ENCODE measurements around the gene SIK2. TPM values are rescaled to one million over a fixed set of nuclear protein-coding genes. Genes with fewer than 3 reads are reported as not detected.

Gene SIK2
- total and polyA plus RNA-seq, 4 experiments from 2014 or later: 0.04 to 13.8 (median 6.6) TPM

DNA sequence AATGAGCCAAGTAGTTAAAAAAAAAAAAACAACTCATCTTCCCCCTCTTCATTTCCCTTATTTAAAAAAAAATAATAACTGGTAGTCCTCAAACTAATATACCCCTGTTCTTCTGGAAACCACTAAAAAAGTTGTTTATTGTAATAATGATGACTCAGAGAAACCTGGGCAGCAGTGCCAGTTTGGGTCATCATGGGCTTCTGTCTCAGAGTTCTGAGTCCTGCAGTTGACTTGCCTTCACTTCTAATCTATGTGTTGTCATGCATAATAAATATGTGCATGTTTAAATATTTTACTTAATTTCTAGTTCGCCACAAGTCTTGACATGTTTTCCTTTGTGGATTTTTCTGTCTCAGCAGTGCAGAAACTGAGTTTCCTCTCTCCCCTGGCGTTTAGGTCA, 117.1 kb downstream of the SIK2 start:
- Histone ChIP-seq H3K4me1 (ENCODE audit: insufficient read depth, low read length) (no peaks in the 10 kb centered on the region), H3K27me3 (ENCODE audit: insufficient read depth, low read length) (no peaks in the 10 kb centered on the region), H3K36me3 (ENCODE audit: insufficient read depth, low read length) (peaks cover 40% of the 10 kb centered on the region), H3K9me3 (ENCODE audit: control insufficient read depth in 1 of 2, low read length in 2 of 2) (no peaks in the 10 kb centered on the region), H3K4me3 (ENCODE audit: low read length in 2 of 2) (no peak overlapping the region), H3K27ac (ENCODE audit: low read depth, low read length) (no peak overlapping the region)
- Mint-ChIP-seq H3K4me1 (peaks cover 0 to 9% (median 3%) of the 10 kb centered on the region in 4 donors), H3K4me3 (no peak overlapping the region), H3K27me3 (no peaks in the 10 kb centered on the region), H3K36me3 (peaks cover 53 to 75% of the 10 kb centered on the region in 2 donors), H3K27ac (peak overlapping the region in 1 of 7 donors; percentile 2), H3K9me3 (no peaks in the 10 kb centered on the region)
- ChIA-PET CTCF (ENCODE audit: partially characterized antibody) (interaction anchor here (1.5 kb wide), 1 partner anchor 58 kb away, joined by 5 read pairs; no protein-coding TSS in a partner anchor), POLR2A (ENCODE audit: partially characterized antibody) (no interaction called here)
- DNase-seq: no peak
- intact Hi-C loops (cut with micrococcal nuclease): no loop called here

DNA sequence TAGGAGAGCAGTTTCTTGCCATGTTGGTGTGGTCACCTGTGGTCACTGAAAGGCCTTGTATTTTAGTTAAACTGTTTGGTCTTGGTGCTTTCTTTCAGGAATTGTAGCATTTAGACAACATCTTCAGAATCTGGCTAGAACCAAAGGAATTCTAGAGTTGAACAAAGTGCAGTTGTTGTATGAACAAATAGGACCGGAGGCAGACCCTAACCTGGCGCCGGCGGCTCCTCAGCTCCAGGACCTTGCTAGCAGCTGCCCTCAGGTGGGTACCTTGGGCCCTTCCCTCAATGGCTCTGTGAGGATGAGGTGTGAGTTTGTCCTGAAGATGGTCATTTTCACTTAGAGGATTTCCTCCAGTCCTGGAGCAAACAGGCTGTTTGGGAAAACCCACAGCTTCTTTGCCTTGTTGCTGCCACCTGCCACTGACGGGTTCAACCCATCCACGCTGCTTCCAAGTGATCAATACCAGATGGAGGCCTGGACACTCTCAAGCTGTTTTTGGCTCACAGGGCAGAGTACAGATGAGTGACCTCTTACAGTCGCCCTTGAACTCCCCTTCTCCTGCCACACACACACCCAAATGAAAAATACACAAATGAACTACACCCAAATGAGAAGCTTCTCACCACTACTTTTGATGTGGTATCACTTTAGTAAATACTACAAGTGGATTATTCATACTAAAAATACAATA, 118.7 kb downstream of the SIK2 start:
- POLR2A ChIA-PET (ENCODE audit: partially characterized antibody): interaction anchor here (1.0 kb wide), 1 partner anchor 12 kb away, joined by 3 read pairs; no protein-coding TSS in a partner anchor
- H3K4me1 ChIP-seq (ENCODE audit: insufficient read depth, low read length): no peaks in the 10 kb centered on the region
- intact Hi-C loops (cut with micrococcal nuclease): no loop called here
- Mint-ChIP-seq H3K27ac (peak overlapping the region in 1 of 7 donors; percentile 75), H3K4me3 (no peak overlapping the region), H3K9me3 (no peaks in the 10 kb centered on the region), H3K36me3 (peaks cover 49 to 76% of the 10 kb centered on the region in 2 donors), H3K27me3 (no peaks in the 10 kb centered on the region), H3K4me1 (peaks cover 0 to 9% (median 3%) of the 10 kb centered on the region in 4 donors)
- no peak for DNase-seq
- H3K27ac ChIP-seq (ENCODE audit: low read depth, low read length): no peak overlapping the region
- CTCF ChIA-PET (ENCODE audit: partially characterized antibody): interaction anchor here (1.5 to 1.9 kb wide), 2 partner anchors 56 to 116 kb away, joined by 4 to 5 read pairs; no protein-coding TSS in a partner anchor
- no peaks in the 10 kb centered on the region for H3K27me3 ChIP-seq (ENCODE audit: insufficient read depth, low read length)
- H3K9me3 ChIP-seq (ENCODE audit: control insufficient read depth in 1 of 2, low read length in 2 of 2): no peaks in the 10 kb centered on the region
- H3K4me3 ChIP-seq (ENCODE audit: low read length in 2 of 2): no peak overlapping the region
- H3K36me3 ChIP-seq (ENCODE audit: insufficient read depth, low read length): peaks cover 48% of the 10 kb centered on the region

DNA sequence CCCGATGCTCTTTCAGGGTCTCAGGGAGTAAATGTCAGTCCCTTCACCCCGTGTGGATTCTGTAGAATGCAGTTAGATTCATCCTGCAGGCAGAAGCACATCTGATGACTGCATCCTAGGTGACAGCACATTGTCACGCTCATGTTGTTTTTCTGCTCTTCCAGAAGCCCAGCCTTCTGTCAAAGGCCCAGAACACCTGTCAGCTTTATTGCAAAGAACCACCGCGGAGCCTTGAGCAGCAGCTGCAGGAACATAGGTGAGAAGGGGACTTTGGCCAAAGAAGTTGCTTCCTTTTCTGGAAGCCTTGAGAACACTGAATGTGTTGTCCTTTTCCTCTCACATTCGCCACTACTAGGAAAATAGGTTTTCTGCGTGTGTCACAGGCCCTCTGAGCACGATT, 120.3 kb downstream of the SIK2 start:
- Mint-ChIP-seq H3K4me1 (peaks cover 0 to 2% (median under 1%) of the 10 kb centered on the region in 4 donors), H3K9me3 (peaks cover 0 to 2% (median 0%) of the 10 kb centered on the region in 8 donors), H3K36me3 (peaks cover 42 to 79% of the 10 kb centered on the region in 2 donors), H3K27me3 (no peaks in the 10 kb centered on the region), H3K4me3 (no peak overlapping the region), H3K27ac (peak overlapping the region in 1 of 7 donors; percentile 15)
- no peaks in the 10 kb centered on the region for H3K9me3 ChIP-seq (ENCODE audit: control insufficient read depth in 1 of 2, low read length in 2 of 2)
- intact Hi-C loops (cut with micrococcal nuclease): no loop called here
- H3K4me1 ChIP-seq (ENCODE audit: insufficient read depth, low read length): no peaks in the 10 kb centered on the region
- no peaks in the 10 kb centered on the region for H3K27me3 ChIP-seq (ENCODE audit: insufficient read depth, low read length)
- H3K36me3 ChIP-seq (ENCODE audit: insufficient read depth, low read length): peaks cover 48% of the 10 kb centered on the region
- no peak overlapping the region for H3K27ac ChIP-seq (ENCODE audit: low read depth, low read length)
- no peak for DNase-seq
- no peak overlapping the region for H3K4me3 ChIP-seq (ENCODE audit: low read length in 2 of 2)
- POLR2A ChIA-PET (ENCODE audit: partially characterized antibody): no interaction called here
- CTCF ChIA-PET (ENCODE audit: partially characterized antibody): interaction anchor here (1.9 kb wide), 1 partner anchor 118 kb away, joined by 4 read pairs; no protein-coding TSS in a partner anchor

DNA sequence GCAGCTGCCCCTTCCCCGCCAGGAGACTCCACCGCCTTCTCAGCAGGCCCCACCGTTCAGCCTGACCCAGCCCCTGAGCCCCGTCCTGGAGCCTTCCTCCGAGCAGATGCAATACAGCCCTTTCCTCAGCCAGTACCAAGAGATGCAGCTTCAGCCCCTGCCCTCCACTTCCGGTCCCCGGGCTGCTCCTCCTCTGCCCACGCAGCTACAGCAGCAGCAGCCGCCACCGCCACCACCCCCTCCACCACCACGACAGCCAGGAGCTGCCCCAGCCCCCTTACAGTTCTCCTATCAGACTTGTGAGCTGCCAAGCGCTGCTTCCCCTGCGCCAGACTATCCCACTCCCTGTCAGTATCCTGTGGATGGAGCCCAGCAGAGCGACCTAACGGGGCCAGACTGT, 121.3 kb downstream of the SIK2 start:
- H3K27me3 Mint-ChIP-seq: no peaks in the 10 kb centered on the region
- peak overlapping the region in 2 of 7 donors; percentile 25 to 37 for H3K27ac Mint-ChIP-seq
- Histone ChIP-seq H3K27me3 (ENCODE audit: insufficient read depth, low read length) (no peaks in the 10 kb centered on the region), H3K36me3 (ENCODE audit: insufficient read depth, low read length) (peaks cover 48% of the 10 kb centered on the region), H3K27ac (ENCODE audit: low read depth, low read length) (no peak overlapping the region), H3K4me1 (ENCODE audit: insufficient read depth, low read length) (no peaks in the 10 kb centered on the region), H3K4me3 (ENCODE audit: low read length in 2 of 2) (no peak overlapping the region), H3K9me3 (ENCODE audit: control insufficient read depth in 1 of 2, low read length in 2 of 2) (no peaks in the 10 kb centered on the region)
- DNase-seq: no peak
- H3K4me1 Mint-ChIP-seq: no peaks in the 10 kb centered on the region
- H3K4me3 Mint-ChIP-seq: no peak overlapping the region
- intact Hi-C loops (cut with micrococcal nuclease): no loop called here
- peaks cover 0 to 2% (median 0%) of the 10 kb centered on the region in 8 donors for H3K9me3 Mint-ChIP-seq
- POLR2A ChIA-PET (ENCODE audit: partially characterized antibody): no interaction called here
- CTCF ChIA-PET (ENCODE audit: partially characterized antibody): no interaction called here
- peaks cover 38 to 77% of the 10 kb centered on the region in 2 donors for H3K36me3 Mint-ChIP-seq

DNA sequence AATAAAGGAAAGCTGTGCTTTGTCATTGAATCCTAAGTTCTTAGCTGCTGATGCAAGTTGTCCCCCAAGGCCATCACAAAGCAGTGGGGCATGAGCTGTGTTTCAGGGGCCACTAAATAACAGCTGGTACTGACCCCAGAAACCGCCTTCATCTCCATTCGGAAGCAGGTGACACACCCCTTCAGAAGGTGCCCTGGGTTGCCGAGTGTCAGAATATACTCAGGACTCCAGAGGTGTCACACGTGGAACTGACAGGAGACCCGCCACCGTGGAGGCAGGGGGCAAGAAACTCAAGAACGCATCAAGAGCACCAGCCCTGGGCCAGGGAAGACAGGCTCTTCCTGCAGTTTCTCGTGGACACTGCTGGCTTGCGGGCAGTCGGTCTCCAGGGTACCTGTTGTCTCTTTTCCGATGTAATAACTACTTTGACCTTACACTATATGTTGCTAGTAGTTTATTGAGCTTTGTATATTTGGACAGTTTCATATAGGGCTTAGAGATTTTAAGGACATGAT, 122.4 kb downstream of the SIK2 start:
- CTCF ChIA-PET (ENCODE audit: partially characterized antibody): interaction anchor here (1.0 kb wide), 1 partner anchor 159 kb away, joined by 3 read pairs; no protein-coding TSS in a partner anchor
- POLR2A ChIA-PET (ENCODE audit: partially characterized antibody): no interaction called here
- peak overlapping the region in 1 of 7 donors; percentile 38 for H3K27ac Mint-ChIP-seq

DNA sequence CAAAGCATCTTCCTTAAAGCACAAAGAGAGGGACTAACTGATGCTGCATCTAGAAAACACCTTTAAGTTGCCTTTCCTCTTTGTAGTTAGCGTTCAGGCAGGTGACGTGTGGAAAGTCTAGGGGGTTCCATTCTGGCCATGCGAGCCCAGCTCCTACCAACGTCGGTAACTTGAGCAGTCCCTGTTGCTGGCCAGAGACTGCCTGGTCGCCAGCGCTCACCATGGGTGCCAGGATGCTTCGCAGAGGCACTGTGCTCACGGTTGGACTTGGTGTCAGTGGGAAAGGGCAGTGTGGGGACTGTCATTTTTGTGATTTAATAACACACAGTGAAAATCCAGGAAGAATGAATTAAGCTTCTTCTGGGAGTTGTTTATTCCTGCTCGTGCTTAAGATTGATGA, 123.4 kb downstream of the SIK2 start:
- ChIA-PET CTCF (ENCODE audit: partially characterized antibody) (interaction anchor here (1.2 kb wide), 1 partner anchor 116 kb away, joined by 3 read pairs; no protein-coding TSS in a partner anchor), POLR2A (ENCODE audit: partially characterized antibody) (no interaction called here)
- no peak overlapping the region for H3K27ac ChIP-seq (ENCODE audit: low read depth, low read length)
- intact Hi-C loops (cut with micrococcal nuclease): no loop called here
- peaks cover 0 to 2% (median 0%) of the 10 kb centered on the region in 8 donors for H3K9me3 Mint-ChIP-seq
- H3K4me1 ChIP-seq (ENCODE audit: insufficient read depth, low read length): no peaks in the 10 kb centered on the region
- H3K27ac Mint-ChIP-seq: peak overlapping the region in 1 of 7 donors; percentile 13
- no peak for DNase-seq
- no peaks in the 10 kb centered on the region for H3K9me3 ChIP-seq (ENCODE audit: control insufficient read depth in 1 of 2, low read length in 2 of 2)
- no peaks in the 10 kb centered on the region for H3K27me3 ChIP-seq (ENCODE audit: insufficient read depth, low read length)
- no peak overlapping the region for H3K4me3 Mint-ChIP-seq
- H3K27me3 Mint-ChIP-seq: no peaks in the 10 kb centered on the region
- no peaks in the 10 kb centered on the region for H3K4me1 Mint-ChIP-seq
- H3K36me3 ChIP-seq (ENCODE audit: insufficient read depth, low read length): peaks cover 37% of the 10 kb centered on the region
- H3K36me3 Mint-ChIP-seq: peaks cover 34 to 68% of the 10 kb centered on the region in 2 donors
- no peak overlapping the region for H3K4me3 ChIP-seq (ENCODE audit: low read length in 2 of 2)

More for the DNA sequence above, 122.4 kb downstream of the SIK2 start:
- Histone ChIP-seq H3K27ac (ENCODE audit: low read depth, low read length) (no peak overlapping the region), H3K9me3 (ENCODE audit: control insufficient read depth in 1 of 2, low read length in 2 of 2) (no peaks in the 10 kb centered on the region), H3K27me3 (ENCODE audit: insufficient read depth, low read length) (no peaks in the 10 kb centered on the region), H3K4me1 (ENCODE audit: insufficient read depth, low read length) (no peaks in the 10 kb centered on the region), H3K4me3 (ENCODE audit: low read length in 2 of 2) (no peak overlapping the region), H3K36me3 (ENCODE audit: insufficient read depth, low read length) (peaks cover 47% of the 10 kb centered on the region)
- peaks cover 42 to 78% of the 10 kb centered on the region in 2 donors for H3K36me3 Mint-ChIP-seq
- no peaks in the 10 kb centered on the region for H3K4me1 Mint-ChIP-seq
- H3K4me3 Mint-ChIP-seq: no peak overlapping the region
- H3K9me3 Mint-ChIP-seq: peaks cover 0 to 2% (median 0%) of the 10 kb centered on the region in 8 donors
- H3K27me3 Mint-ChIP-seq: no peaks in the 10 kb centered on the region
- no peak for DNase-seq
- intact Hi-C loops (cut with micrococcal nuclease): no loop called here

DNA sequence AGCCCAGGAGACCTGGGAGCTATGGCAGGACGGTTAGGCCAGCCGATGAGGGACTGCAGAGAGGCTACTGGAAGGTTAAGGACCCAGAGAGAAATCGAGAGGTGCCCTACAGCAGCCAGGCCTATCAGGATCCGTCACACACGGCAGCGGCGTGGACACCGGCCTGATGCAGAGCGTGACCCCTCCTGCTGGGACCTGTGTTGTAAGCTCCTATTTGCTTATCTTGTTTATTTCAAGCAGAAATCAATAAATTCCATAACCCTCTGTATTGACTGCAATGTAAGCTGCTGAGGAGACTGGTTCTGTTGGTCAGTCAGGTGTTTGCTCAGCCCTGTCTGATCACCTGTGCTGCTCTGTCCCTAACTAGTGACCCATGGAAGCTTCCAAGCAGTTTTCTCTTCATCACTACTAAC, 124.1 kb downstream of the SIK2 start:
- ChIA-PET POLR2A (ENCODE audit: partially characterized antibody) (no interaction called here), CTCF (ENCODE audit: partially characterized antibody) (interaction anchor here (1.2 kb wide), 1 partner anchor 115 kb away, joined by 3 read pairs; no protein-coding TSS in a partner anchor)
- H3K4me1 Mint-ChIP-seq: no peaks in the 10 kb centered on the region
- H3K9me3 Mint-ChIP-seq: peaks cover 0 to 2% (median 0%) of the 10 kb centered on the region in 8 donors
- H3K36me3 ChIP-seq (ENCODE audit: insufficient read depth, low read length): peaks cover 30% of the 10 kb centered on the region
- no peaks in the 10 kb centered on the region for H3K27me3 ChIP-seq (ENCODE audit: insufficient read depth, low read length)
- no peaks in the 10 kb centered on the region for H3K27me3 Mint-ChIP-seq
- H3K4me1 ChIP-seq (ENCODE audit: insufficient read depth, low read length): no peaks in the 10 kb centered on the region
- no peak overlapping the region for H3K27ac ChIP-seq (ENCODE audit: low read depth, low read length)
- H3K36me3 Mint-ChIP-seq: peaks cover 31 to 61% of the 10 kb centered on the region in 2 donors
- no peak overlapping the region for H3K4me3 Mint-ChIP-seq
- no peak overlapping the region for H3K4me3 ChIP-seq (ENCODE audit: low read length in 2 of 2)
- no peak for DNase-seq
- H3K9me3 ChIP-seq (ENCODE audit: control insufficient read depth in 1 of 2, low read length in 2 of 2): no peaks in the 10 kb centered on the region
- intact Hi-C loops (cut with micrococcal nuclease): no loop called here
- peak overlapping the region in 1 of 7 donors; percentile 10 for H3K27ac Mint-ChIP-seq

Data from CD4-positive, alpha-beta memory T cell (primary cell).